HEK293 (cell line): Measurements from ENCODE around the gene BLMH.

Source experiments
- KLF16 ChIP-seq: fragments of 450-650 bp; formaldehyde crosslinking; IDR thresholded peaks from 2 replicates; pipeline ENCODE4 v1.5.1; 2017; ENCODE audit warnings: missing biosample characterization, missing genetic modification characterization
- KLF8 ChIP-seq: fragments of 450-650 bp; formaldehyde crosslinking; IDR thresholded peaks from 2 replicates; pipeline ENCODE4 v1.5.1; 2016; ENCODE audit warnings: missing biosample characterization, missing genetic modification characterization
- TSHZ1 ChIP-seq: fragments of 450-650 bp; formaldehyde crosslinking; IDR thresholded peaks from 2 replicates; pipeline ENCODE4 v1.5.1; 2016; ENCODE audit warnings: missing biosample characterization, missing genetic modification characterization, borderline replicate concordance
- ZBTB20 ChIP-seq: fragments of 450-650 bp; formaldehyde crosslinking; IDR thresholded peaks from 2 replicates; pipeline ENCODE4 v1.5.1; 2016; ENCODE audit warnings: missing biosample characterization, missing genetic modification characterization
- ZNF184 ChIP-seq: fragments of 450-650 bp; IDR thresholded peaks from 2 replicates; pipeline ENCODE4 v1.5.1; 2018; ENCODE audit warnings: missing biosample characterization, mild to moderate bottlenecking, missing genetic modification characterization
- ZNF423 ChIP-seq: fragments of 450-650 bp; formaldehyde crosslinking; IDR thresholded peaks from 2 replicates; pipeline ENCODE4 v1.5.1; 2016; ENCODE audit warnings: missing biosample characterization, missing genetic modification characterization
- ZNF670 ChIP-seq: fragments of 450-650 bp; formaldehyde crosslinking; IDR thresholded peaks from 2 replicates; pipeline ENCODE4 v1.5.1; 2016; ENCODE audit warnings: missing biosample characterization, missing genetic modification characterization, low read depth
- ZNF776 ChIP-seq: fragments of 450-650 bp; formaldehyde crosslinking; IDR thresholded peaks from 2 replicates; pipeline ENCODE4 v1.5.0; 2017; ENCODE audit warnings: missing biosample characterization, missing genetic modification characterization, borderline replicate concordance
- ZNF791 ChIP-seq: fragments of 450-650 bp; formaldehyde crosslinking; IDR thresholded peaks from 2 replicates; pipeline ENCODE4 v1.5.1; 2016; ENCODE audit warnings: missing biosample characterization, missing genetic modification characterization
- TF ChIP-seq, protein P1 (sequence below): fragments of 450-650 bp; formaldehyde crosslinking; IDR thresholded peaks from 2 replicates; pipeline ENCODE4 v1.5.1; 2016; ENCODE audit warnings: missing biosample characterization, missing genetic modification characterization
- TF ChIP-seq, protein P2 (sequence below): fragments of 450-650 bp; formaldehyde crosslinking; IDR thresholded peaks from 2 replicates; pipeline ENCODE4 v1.5.1; 2016; ENCODE audit warnings: missing biosample characterization, missing genetic modification characterization

DNA sequence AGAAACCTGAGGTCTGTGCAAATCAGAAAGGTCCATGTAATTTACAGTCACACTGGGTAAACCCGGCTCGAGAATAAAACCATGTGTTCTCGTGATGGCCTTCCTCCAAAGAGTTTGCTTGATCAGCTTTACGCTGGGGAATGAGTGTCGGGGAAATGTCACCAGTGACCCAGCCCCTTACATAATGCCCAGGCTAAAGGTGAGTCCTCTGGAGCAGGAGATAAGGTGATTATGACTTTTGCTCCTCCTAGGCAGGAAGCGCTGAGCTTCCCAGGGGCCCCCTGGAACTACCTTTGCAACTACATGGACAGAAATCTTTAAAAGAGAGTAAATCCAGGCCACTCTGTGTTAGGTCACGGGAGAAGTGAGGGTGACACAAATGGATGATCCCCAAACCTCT is 71.9 kb downstream of the BLMH start:
- TF ChIP-seq KLF8 (tag by site-specific recombination) (no peak), ZNF184 (no peak), TSHZ1 (tag by site-specific recombination) (no peak), ZNF670 (no peak), ZNF791 (tag by site-specific recombination) (no peak), ZNF776 (tag by site-specific recombination) (no peak), ZNF423 (no peak), KLF16 (tag by site-specific recombination) (no peak), ZBTB20 (tag by site-specific recombination) (no peak)
- TF ChIP-seq, protein P1, sequence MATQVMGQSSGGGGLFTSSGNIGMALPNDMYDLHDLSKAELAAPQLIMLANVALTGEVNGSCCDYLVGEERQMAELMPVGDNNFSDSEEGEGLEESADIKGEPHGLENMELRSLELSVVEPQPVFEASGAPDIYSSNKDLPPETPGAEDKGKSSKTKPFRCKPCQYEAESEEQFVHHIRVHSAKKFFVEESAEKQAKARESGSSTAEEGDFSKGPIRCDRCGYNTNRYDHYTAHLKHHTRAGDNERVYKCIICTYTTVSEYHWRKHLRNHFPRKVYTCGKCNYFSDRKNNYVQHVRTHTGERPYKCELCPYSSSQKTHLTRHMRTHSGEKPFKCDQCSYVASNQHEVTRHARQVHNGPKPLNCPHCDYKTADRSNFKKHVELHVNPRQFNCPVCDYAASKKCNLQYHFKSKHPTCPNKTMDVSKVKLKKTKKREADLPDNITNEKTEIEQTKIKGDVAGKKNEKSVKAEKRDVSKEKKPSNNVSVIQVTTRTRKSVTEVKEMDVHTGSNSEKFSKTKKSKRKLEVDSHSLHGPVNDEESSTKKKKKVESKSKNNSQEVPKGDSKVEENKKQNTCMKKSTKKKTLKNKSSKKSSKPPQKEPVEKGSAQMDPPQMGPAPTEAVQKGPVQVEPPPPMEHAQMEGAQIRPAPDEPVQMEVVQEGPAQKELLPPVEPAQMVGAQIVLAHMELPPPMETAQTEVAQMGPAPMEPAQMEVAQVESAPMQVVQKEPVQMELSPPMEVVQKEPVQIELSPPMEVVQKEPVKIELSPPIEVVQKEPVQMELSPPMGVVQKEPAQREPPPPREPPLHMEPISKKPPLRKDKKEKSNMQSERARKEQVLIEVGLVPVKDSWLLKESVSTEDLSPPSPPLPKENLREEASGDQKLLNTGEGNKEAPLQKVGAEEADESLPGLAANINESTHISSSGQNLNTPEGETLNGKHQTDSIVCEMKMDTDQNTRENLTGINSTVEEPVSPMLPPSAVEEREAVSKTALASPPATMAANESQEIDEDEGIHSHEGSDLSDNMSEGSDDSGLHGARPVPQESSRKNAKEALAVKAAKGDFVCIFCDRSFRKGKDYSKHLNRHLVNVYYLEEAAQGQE (tag by site-specific recombination), result no peak
- TF ChIP-seq, protein P2, sequence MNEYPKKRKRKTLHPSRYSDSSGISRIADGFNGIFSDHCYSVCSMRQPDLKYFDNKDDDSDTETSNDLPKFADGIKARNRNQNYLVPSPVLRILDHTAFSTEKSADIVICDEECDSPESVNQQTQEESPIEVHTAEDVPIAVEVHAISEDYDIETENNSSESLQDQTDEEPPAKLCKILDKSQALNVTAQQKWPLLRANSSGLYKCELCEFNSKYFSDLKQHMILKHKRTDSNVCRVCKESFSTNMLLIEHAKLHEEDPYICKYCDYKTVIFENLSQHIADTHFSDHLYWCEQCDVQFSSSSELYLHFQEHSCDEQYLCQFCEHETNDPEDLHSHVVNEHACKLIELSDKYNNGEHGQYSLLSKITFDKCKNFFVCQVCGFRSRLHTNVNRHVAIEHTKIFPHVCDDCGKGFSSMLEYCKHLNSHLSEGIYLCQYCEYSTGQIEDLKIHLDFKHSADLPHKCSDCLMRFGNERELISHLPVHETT (tag by site-specific recombination), result no peak
